HEK293 (cell line): Measurements from ENCODE around the gene LCOR.

Experiments used
- CTCF ChIA-PET: fragments of 350-600 bp; formaldehyde crosslinking; extraction: SDS; loops from one replicate; lab custom pipeline; 2021; ENCODE audit warnings: antibody characterized with exemption; lab: Yijun Ruan, JAX
- POLR2A ChIA-PET: fragments of 300-600 bp; formaldehyde crosslinking; extraction: SDS; loops from one replicate; lab custom pipeline; 2020; ENCODE audit warnings: antibody characterized with exemption, inconsistent platforms; lab: Yijun Ruan, JAX
- H3K27ac ChIP-seq: fragments of 200-500 bp; sonication (Bioruptor generic); 2 replicates; pipeline ENCODE4 v1.5.1; 2014; ENCODE audit warnings: low read depth, low read length, control low read depth, inconsistent platforms; ENCODE audit errors: extremely low read depth
- H3K36me3 ChIP-seq, 2 experiments: fragments of 200-500 bp in 1 of 2; sonication (Bioruptor generic) in 1 of 2; 1 replicate in 1 of 2; 2 replicates in 1 of 2; pipeline ENCODE4 v1.5.1; 2014 to 2017; ENCODE audit warnings: inconsistent platforms in 2 of 2, low read length in 2 of 2; ENCODE audit not compliant: control insufficient read depth in 2 of 2, insufficient read depth in 1 of 2
- H3K4me1 ChIP-seq: fragments of 200-500 bp; sonication (Bioruptor generic); 2 replicates; pipeline ENCODE4 v1.5.1; 2014; ENCODE audit warnings: mild to moderate bottlenecking, low read length, inconsistent platforms; ENCODE audit not compliant: control insufficient read depth, insufficient read depth
- H3K4me3 ChIP-seq: 2 replicates; pipeline ENCODE4 v1.5.1; 2011; ENCODE audit warnings: low read depth, mild to moderate bottlenecking, control low read depth, low read length, moderate library complexity
- H3K9me3 ChIP-seq: fragments of 200-500 bp; sonication (Bioruptor generic); 2 replicates; pipeline ENCODE4 v1.5.1; 2014; ENCODE audit warnings: low read depth, low read length, inconsistent platforms; ENCODE audit not compliant: control insufficient read depth, insufficient read depth
- FEZF1 ChIP-seq: fragments of 450-650 bp; formaldehyde crosslinking; IDR thresholded peaks from 2 replicates; pipeline ENCODE4 v1.5.1; 2016; ENCODE audit warnings: missing biosample characterization, missing genetic modification characterization
- KLF9 ChIP-seq: fragments of 450-650 bp; formaldehyde crosslinking; IDR thresholded peaks from 2 replicates; pipeline ENCODE4 v1.5.1; 2016; ENCODE audit warnings: missing biosample characterization, missing genetic modification characterization, low read depth
- SCRT2 ChIP-seq: fragments of 450-650 bp; formaldehyde crosslinking; IDR thresholded peaks from 2 replicates; pipeline ENCODE4 v1.5.1; 2016; ENCODE audit warnings: missing biosample characterization, missing genetic modification characterization
- ZBTB10 ChIP-seq: fragments of 450-650 bp; formaldehyde crosslinking; IDR thresholded peaks from 2 replicates; pipeline ENCODE4 v1.5.1; 2016; ENCODE audit warnings: missing biosample characterization, missing genetic modification characterization
- ZBTB7A ChIP-seq: fragments of 450-650 bp; formaldehyde crosslinking; IDR thresholded peaks from 2 replicates; pipeline ENCODE4 v1.5.1; 2016; ENCODE audit warnings: low read depth, missing biosample characterization, missing genetic modification characterization
- ZFP37 ChIP-seq: fragments of 450-650 bp; formaldehyde crosslinking; IDR thresholded peaks from 2 replicates; pipeline ENCODE4 v1.5.1; 2016; ENCODE audit warnings: missing biosample characterization, missing genetic modification characterization
- ZNF19 ChIP-seq: fragments of 450-650 bp; formaldehyde crosslinking; IDR thresholded peaks from 2 replicates; pipeline ENCODE4; 2016; ENCODE audit warnings: missing biosample characterization, missing genetic modification characterization, low read depth
- ZNF211 ChIP-seq: fragments of 450-650 bp; formaldehyde crosslinking; IDR thresholded peaks from 2 replicates; pipeline ENCODE4 v1.5.1; 2016; ENCODE audit warnings: low read depth, missing biosample characterization, missing genetic modification characterization
- ZNF302 ChIP-seq: fragments of 450-650 bp; formaldehyde crosslinking; IDR thresholded peaks from 2 replicates; pipeline ENCODE4 v1.5.1; 2016; ENCODE audit warnings: missing biosample characterization, missing genetic modification characterization, low read depth
- ZNF311 ChIP-seq: fragments of 450-650 bp; formaldehyde crosslinking; IDR thresholded peaks from 2 replicates; pipeline ENCODE4 v1.5.1; 2017; ENCODE audit warnings: missing biosample characterization, missing genetic modification characterization, borderline replicate concordance
- ZNF341 ChIP-seq: fragments of 450-650 bp; formaldehyde crosslinking; IDR thresholded peaks from 2 replicates; pipeline ENCODE4; 2016; ENCODE audit warnings: low read depth, missing biosample characterization, missing genetic modification characterization
- ZNF350 ChIP-seq: fragments of 450-650 bp; formaldehyde crosslinking; IDR thresholded peaks from 2 replicates; pipeline ENCODE4 v1.5.0; 2017; ENCODE audit warnings: missing biosample characterization, mild to moderate bottlenecking, missing genetic modification characterization
- ZNF629 ChIP-seq: fragments of 450-650 bp; formaldehyde crosslinking; IDR thresholded peaks from 2 replicates; pipeline ENCODE4 v1.5.1; 2017; ENCODE audit warnings: missing biosample characterization, missing genetic modification characterization
- ZNF654 ChIP-seq: fragments of 450-650 bp; formaldehyde crosslinking; IDR thresholded peaks from 2 replicates; pipeline ENCODE4 v1.5.1; 2016; ENCODE audit warnings: low read depth, missing biosample characterization, missing genetic modification characterization
- ZNF660 ChIP-seq: fragments of 450-650 bp; IDR thresholded peaks from 2 replicates; pipeline ENCODE4 v1.5.1; 2018; ENCODE audit warnings: missing biosample characterization, mild to moderate bottlenecking, missing genetic modification characterization
- ZNF768 ChIP-seq: fragments of 450-650 bp; formaldehyde crosslinking; IDR thresholded peaks from 2 replicates; pipeline ENCODE4 v1.5.1; 2018; ENCODE audit warnings: missing biosample characterization, mild to moderate bottlenecking, missing genetic modification characterization
- ZSCAN4 ChIP-seq: fragments of 450-650 bp; formaldehyde crosslinking; IDR thresholded peaks from 2 replicates; pipeline ENCODE4 v1.5.1; 2017; ENCODE audit warnings: missing biosample characterization, missing genetic modification characterization
- TF ChIP-seq, protein P1 (sequence below): fragments of 450-650 bp; formaldehyde crosslinking; IDR thresholded peaks from 2 replicates; pipeline ENCODE4 v1.5.1; 2016; ENCODE audit warnings: missing biosample characterization, missing genetic modification characterization
- TF ChIP-seq, protein P2 (sequence below): fragments of 450-650 bp; formaldehyde crosslinking; IDR thresholded peaks from 2 replicates; pipeline ENCODE4 v1.5.1; 2016; ENCODE audit warnings: missing biosample characterization, missing genetic modification characterization
- TF ChIP-seq, protein P3 (sequence below): fragments of 450-650 bp; formaldehyde crosslinking; IDR thresholded peaks from 2 replicates; pipeline ENCODE4 v1.5.1; 2016; ENCODE audit warnings: missing biosample characterization, missing genetic modification characterization
- TF ChIP-seq, protein P4 (sequence below): fragments of 450-650 bp; formaldehyde crosslinking; IDR thresholded peaks from 2 replicates; pipeline ENCODE4 v1.5.1; 2016; ENCODE audit warnings: missing biosample characterization, missing genetic modification characterization, borderline replicate concordance

The LCOR gene

GRCh38 chr10:96830511-96831199 is 1.4 kb upstream of the LCOR start:
- Histone ChIP-seq H3K4me3 (no peak overlapping the region), H3K36me3 (no peaks in the 10 kb centered on the region), H3K9me3 (no peaks in the 10 kb centered on the region), H3K4me1 (no peaks in the 10 kb centered on the region; the same call in 1 of the 2 replicates), H3K27ac (no peak overlapping the region)
- CTCF ChIA-PET = interaction anchor here (0.6 to 1.7 kb wide), 4 partner anchors 188 to 1438 kb away, joined by 3 to 11 read pairs (median 6); no protein-coding TSS in a partner anchor
- POLR2A ChIA-PET = no interaction called here
- TF ChIP-seq ZSCAN4 (tag by site-specific recombination) (no peak), ZNF19 (tag by site-specific recombination) (no peak), ZBTB7A (no peak), KLF9 (no peak), ZBTB10 (tag by site-specific recombination) (no peak), ZNF629 (tag by site-specific recombination) (no peak), ZNF768 (tag by site-specific recombination) (no peak), ZNF211 (no peak), ZNF341 (tag by site-specific recombination) (no peak), ZNF660 (tag by site-specific recombination) (no peak), ZFP37 (tag by site-specific recombination) (no peak), ZNF350 (no peak), FEZF1 (tag by site-specific recombination) (0 out of 2 replicates have a peak, but pooled peaks have one; percentile 28), SCRT2 (tag by site-specific recombination) (no peak), ZNF311 (tag by site-specific recombination) (no peak), ZNF302 (no peak), ZNF654 (tag by site-specific recombination) (peak; percentile 53)
- TF ChIP-seq, protein P1, sequence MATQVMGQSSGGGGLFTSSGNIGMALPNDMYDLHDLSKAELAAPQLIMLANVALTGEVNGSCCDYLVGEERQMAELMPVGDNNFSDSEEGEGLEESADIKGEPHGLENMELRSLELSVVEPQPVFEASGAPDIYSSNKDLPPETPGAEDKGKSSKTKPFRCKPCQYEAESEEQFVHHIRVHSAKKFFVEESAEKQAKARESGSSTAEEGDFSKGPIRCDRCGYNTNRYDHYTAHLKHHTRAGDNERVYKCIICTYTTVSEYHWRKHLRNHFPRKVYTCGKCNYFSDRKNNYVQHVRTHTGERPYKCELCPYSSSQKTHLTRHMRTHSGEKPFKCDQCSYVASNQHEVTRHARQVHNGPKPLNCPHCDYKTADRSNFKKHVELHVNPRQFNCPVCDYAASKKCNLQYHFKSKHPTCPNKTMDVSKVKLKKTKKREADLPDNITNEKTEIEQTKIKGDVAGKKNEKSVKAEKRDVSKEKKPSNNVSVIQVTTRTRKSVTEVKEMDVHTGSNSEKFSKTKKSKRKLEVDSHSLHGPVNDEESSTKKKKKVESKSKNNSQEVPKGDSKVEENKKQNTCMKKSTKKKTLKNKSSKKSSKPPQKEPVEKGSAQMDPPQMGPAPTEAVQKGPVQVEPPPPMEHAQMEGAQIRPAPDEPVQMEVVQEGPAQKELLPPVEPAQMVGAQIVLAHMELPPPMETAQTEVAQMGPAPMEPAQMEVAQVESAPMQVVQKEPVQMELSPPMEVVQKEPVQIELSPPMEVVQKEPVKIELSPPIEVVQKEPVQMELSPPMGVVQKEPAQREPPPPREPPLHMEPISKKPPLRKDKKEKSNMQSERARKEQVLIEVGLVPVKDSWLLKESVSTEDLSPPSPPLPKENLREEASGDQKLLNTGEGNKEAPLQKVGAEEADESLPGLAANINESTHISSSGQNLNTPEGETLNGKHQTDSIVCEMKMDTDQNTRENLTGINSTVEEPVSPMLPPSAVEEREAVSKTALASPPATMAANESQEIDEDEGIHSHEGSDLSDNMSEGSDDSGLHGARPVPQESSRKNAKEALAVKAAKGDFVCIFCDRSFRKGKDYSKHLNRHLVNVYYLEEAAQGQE = no peak
- TF ChIP-seq, protein P2, sequence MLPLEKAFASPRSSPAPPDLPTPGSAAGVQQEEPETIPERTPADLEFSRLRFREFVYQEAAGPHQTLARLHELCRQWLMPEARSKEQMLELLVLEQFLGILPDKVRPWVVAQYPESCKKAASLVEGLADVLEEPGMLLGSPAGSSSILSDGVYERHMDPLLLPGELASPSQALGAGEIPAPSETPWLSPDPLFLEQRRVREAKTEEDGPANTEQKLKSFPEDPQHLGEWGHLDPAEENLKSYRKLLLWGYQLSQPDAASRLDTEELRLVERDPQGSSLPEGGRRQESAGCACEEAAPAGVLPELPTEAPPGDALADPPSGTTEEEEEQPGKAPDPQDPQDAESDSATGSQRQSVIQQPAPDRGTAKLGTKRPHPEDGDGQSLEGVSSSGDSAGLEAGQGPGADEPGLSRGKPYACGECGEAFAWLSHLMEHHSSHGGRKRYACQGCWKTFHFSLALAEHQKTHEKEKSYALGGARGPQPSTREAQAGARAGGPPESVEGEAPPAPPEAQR (tag by site-specific recombination) = no peak
- TF ChIP-seq, protein P3, sequence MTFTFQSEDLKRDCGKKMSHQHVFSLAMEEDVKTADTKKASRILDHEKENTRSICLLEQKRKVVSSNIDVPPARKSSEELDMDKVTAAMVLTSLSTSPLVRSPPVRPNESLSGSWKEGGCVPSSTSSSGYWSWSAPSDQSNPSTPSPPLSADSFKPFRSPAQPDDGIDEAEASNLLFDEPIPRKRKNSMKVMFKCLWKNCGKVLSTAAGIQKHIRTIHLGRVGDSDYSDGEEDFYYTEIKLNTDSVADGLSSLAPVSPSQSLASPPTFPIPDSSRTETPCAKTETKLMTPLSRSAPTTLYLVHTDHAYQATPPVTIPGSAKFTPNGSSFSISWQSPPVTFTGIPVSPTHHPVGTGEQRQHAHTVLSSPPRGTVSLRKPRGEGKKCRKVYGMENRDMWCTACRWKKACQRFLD (tag by site-specific recombination) = no peak
- TF ChIP-seq, protein P4, sequence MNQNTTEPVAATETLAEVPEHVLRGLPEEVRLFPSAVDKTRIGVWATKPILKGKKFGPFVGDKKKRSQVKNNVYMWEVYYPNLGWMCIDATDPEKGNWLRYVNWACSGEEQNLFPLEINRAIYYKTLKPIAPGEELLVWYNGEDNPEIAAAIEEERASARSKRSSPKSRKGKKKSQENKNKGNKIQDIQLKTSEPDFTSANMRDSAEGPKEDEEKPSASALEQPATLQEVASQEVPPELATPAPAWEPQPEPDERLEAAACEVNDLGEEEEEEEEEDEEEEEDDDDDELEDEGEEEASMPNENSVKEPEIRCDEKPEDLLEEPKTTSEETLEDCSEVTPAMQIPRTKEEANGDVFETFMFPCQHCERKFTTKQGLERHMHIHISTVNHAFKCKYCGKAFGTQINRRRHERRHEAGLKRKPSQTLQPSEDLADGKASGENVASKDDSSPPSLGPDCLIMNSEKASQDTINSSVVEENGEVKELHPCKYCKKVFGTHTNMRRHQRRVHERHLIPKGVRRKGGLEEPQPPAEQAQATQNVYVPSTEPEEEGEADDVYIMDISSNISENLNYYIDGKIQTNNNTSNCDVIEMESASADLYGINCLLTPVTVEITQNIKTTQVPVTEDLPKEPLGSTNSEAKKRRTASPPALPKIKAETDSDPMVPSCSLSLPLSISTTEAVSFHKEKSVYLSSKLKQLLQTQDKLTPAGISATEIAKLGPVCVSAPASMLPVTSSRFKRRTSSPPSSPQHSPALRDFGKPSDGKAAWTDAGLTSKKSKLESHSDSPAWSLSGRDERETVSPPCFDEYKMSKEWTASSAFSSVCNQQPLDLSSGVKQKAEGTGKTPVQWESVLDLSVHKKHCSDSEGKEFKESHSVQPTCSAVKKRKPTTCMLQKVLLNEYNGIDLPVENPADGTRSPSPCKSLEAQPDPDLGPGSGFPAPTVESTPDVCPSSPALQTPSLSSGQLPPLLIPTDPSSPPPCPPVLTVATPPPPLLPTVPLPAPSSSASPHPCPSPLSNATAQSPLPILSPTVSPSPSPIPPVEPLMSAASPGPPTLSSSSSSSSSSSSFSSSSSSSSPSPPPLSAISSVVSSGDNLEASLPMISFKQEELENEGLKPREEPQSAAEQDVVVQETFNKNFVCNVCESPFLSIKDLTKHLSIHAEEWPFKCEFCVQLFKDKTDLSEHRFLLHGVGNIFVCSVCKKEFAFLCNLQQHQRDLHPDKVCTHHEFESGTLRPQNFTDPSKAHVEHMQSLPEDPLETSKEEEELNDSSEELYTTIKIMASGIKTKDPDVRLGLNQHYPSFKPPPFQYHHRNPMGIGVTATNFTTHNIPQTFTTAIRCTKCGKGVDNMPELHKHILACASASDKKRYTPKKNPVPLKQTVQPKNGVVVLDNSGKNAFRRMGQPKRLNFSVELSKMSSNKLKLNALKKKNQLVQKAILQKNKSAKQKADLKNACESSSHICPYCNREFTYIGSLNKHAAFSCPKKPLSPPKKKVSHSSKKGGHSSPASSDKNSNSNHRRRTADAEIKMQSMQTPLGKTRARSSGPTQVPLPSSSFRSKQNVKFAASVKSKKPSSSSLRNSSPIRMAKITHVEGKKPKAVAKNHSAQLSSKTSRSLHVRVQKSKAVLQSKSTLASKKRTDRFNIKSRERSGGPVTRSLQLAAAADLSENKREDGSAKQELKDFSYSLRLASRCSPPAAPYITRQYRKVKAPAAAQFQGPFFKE = no peak
